Renal cortical epithelial cell (primary cell): Measurements from ENCODE around the gene DUSP28. TPM values are rescaled to one million over a fixed set of nuclear protein-coding genes. Genes with fewer than 3 reads are reported as not detected.

Experiments used
- DNase-seq: peaks from one replicate; pipeline ENCODE4 v3.0.0-alpha.2; 2011; ENCODE audit warnings: low read depth
- total RNA-seq: library from RNA; depleted of rRNA; stranded (reverse); fragments of >200 nt; gene quantifications from 2 replicates; pipeline ENCODE4 v1.2.3, GENCODE V29; 2014

DUSP28 gene
- total RNA-seq, 1 donor from 2014 or later = 3.1 TPM

DNA sequence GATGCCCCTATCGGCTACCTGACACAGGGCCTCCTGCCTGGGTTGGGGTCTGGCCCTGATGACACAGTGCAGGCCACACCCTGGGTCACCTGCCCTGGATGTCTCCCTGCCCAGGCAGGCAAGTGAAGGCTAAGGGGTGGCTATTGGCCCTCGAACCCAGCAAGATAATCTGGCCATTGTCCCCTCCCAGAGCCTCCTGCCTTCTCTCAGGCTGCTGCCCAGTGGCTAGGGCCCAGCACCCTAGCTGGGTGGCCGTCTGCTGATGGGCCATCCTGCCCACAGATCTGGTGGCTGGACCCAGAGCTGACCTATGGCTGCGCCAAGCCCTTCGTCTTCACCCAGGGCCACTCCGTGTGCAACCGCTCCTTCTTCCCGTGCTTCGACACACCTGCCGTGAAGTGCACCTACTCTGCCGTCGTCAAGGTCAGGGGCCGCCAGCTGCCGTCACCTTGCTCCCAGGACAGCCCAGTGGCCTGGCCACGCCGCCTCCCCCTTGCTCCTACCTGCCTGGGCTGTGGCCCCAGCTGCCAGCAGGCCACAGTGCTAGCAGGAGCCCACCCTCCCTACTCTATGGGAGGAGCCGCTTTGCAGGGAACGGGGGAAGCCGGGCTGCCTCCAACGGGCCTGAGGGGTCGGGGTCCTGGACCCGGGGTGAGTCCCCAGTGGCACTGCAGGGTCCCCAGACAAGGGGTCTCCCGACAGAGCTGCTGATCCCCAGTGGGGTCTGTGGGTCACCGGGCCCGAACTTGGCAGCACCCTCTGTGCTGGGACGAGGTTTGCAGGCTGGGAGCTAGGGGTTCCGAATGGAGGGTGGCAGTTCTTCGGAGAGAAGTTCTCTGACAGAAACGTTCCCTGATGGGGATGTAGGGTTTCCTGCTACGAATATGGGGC is 12.2 kb downstream of the DUSP28 start:
- DNase-seq = no peak

DNA sequence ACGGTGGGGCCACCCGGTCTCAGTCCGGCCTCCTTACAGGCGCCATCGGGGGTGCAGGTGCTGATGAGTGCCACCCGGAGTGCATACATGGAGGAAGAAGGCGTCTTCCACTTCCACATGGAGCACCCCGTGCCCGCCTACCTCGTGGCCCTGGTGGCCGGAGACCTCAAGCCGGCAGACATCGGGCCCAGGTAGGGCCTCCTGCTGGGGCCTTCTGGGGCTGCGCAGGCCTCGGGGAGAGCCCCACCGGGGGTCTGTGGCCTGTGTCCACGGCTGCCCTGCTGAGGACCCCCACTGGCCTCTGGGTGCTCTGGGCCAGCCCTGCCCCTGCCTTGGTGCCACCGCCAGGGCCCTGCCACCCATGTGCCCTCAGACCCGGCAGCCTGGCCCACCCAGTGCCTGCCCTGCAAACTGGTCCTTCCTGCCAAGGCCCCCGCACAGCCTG is 12.9 kb downstream of the DUSP28 start:
- no peak for DNase-seq

DNA sequence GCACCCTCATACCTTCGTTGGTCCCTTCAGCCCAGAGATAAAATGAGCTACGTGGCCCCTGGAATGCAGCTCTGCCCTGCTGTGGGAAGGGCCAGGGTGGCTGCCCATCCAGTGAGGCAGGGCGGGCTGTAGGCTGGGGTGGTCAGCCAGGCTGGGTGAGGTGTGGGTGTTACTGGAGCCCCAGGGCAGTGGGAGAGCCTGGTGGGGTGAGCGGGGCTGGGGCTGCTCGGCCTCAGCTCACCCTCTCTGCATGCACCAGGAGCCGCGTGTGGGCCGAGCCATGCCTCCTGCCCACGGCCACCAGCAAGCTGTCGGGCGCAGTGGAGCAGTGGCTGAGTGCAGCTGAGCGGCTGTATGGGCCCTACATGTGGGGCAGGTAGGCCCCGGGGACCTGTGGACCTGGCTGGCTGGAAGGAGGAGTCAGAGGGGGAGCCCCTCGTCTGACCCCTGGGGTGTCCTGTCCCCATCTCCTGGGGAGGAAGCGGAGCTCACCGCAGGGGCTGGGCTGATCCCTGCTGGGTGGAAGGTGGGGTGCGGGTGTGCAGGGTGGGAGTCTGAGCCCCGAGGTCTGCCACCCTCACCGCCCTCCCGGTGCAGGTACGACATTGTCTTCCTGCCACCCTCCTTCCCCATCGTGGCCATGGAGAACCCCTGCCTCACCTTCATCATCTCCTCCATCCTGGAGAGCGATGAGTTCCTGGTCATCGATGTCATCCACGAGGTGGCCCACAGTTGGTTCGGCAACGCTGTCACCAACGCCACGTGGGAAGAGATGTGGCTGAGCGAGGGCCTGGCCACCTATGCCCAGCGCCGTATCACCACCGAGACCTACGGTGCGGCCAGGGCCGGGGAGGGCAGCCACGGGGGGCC is 13.6 kb downstream of the DUSP28 start:
- no peak for DNase-seq

DNA sequence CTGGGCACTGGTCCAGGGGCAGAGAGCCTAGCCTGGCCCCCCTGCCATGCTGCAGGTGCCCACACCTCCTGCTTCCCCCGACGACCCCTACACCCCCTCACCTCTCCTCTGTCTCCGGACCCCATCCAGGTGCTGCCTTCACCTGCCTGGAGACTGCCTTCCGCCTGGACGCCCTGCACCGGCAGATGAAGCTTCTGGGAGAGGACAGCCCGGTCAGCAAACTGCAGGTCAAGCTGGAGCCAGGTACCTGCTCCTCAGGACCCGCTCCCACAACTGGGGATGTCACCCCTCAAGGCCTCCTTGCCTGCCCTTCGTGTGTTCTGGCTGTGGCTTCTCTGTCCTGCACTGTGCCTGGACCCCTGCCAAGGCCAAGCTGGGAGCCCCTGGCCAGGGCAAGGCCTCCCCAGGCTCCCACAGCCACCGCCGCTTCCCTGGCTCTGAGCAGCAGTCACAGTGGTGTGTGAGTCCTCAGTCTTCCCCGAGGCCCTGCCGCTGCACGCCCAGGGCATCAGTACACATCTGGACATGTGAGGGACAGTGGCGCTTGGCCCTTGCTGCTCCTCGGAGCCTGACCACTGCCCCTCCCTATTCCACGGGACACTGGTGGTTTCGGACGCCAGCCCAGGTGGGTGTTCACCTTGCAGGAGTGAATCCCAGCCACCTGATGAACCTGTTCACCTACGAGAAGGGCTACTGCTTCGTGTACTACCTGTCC is 14.4 kb downstream of the DUSP28 start:
- DNase-seq = no peak

DNA sequence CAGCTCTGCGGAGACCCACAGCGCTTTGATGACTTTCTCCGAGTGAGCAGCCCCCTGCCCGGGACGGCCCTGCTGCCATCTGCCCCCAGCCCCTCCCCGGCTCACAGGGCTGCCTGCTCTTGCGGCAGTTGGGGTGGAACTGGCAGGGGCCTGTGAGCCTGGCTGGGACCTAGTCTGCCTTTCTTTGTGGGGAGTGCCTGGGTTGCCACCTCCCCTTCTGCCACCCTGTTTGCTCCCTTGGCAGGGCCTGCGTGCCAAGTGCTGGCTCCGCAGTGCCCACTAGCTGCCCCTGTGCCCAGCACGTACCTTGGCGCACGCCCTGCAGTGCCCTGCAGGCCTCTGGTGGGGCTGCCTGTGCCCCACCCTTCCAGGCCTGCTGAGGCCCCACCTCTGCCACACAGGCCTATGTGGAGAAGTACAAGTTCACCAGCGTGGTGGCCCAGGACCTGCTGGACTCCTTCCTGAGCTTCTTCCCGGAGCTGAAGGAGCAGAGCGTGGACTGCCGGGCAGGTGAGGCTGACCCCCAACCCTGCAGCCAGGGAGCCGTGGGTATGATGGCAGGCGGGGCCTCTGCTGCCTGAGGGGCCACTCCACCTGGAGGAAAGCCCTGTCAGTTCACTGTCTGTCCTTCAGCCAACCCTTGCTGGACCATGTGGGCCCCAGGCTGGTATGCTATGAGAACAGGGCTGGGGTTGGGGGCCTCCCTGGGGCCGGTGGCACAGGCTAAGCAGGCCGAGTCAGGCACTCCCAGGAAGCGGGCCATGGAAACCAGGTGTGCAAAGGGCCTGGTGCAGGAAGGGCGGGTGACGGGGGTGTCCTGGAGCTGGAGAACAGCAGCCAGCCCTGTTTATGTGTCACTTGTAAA is 15.2 kb downstream of the DUSP28 start:
- no peak for DNase-seq

DNA sequence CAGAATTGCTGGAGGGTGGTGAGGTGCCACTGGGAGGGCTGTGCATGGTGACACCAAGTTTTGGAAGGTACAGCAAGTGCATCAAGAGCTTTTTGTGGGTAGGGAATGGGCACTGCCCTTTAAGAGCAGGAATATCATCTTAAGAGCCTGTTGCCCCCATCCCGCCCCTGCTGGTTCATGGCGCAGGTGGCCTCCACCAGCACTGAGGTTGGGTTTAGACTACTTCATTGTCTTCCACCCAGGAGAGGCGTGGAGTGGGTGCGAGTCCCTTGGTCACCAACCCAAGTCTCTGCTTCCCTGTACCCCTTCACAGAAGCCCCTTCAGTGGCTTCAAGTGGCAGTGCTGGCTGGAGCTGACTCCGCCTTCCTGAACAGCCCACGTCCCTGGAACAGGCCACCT is 15.9 kb downstream of the DUSP28 start:
- no peak for DNase-seq

DNA sequence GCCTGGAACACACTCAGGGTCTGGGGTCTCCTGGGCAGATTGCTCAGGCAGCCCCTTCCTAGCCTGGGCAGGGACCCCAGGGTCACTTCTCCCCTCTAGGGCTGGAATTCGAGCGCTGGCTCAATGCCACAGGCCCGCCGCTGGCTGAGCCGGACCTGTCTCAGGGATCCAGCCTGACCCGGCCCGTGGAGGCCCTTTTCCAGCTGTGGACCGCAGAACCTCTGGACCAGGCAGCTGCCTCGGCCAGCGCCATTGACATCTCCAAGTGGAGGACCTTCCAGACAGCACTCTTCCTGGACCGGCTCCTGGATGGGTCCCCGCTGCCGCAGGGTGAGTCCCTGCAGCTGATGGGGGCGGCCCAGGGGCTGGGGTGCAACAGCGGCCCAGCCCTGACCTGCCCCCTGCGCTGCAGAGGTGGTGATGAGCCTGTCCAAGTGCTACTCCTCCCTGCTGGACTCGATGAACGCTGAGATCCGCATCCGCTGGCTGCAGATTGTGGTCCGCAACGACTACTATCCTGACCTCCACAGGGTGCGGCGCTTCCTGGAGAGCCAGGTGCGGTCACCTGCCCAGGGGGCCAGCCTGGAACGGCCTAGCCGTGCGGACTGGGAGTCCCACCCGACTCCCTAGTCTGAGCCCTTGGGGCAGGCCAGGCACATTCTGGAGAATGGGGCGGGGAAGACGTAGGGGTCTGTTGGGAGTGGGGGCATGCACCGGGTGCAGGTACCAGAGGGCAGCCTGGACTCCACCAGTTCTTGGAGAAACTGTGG is 16.5 kb downstream of the DUSP28 start:
- no peak for DNase-seq

DNA sequence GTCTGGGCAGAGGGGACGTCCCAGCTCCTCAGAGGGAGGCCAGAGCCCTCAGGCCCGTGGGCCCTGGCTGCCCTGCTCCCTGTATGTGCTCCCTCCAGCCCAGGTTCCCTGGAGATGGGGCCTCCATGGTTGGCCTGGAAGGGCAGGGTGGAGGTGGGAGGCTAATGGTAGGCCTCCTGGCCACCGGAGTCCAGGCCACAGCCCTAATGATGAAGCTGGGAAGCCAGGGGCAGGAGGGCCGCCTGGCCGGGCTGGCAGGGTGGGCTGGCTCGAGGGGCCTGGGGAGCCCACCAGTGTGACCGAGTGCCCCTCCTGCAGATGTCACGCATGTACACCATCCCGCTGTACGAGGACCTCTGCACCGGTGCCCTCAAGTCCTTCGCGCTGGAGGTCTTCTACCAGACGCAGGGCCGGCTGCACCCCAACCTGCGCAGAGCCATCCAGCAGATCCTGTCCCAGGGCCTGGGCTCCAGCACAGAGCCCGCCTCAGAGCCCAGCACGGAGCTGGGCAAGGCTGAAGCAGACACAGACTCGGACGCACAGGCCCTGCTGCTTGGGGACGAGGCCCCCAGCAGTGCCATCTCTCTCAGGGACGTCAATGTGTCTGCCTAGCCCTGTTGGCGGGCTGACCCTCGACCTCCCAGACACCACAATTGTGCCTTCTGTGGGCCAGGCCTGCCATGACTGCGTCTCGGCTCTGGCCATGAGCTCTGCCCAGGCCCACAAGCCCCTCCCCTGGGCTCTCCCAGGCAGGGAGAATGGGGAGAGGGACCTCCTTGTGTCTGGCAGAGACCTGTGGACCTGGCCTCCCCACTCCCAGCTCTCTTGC is 17.3 kb downstream of the DUSP28 start:
- DNase-seq = no peak

DNA sequence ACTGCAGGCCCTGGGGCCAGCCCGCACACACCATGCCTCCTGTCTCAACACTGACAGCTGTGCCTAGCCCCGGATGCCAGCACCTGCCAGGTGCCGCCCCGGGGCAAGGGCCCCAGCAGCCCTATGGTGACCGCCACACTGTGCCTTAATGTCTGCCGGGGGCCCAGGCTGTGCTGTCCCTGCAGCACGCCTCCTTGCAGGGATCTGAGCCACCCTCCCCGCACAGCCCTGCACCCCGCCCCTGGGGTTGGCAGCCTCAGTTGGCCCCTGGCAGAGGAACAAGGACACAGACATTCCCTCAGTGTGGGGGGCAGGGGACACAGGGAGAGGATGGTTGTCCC is 17.9 kb downstream of the DUSP28 start:
- no peak for DNase-seq

DNA sequence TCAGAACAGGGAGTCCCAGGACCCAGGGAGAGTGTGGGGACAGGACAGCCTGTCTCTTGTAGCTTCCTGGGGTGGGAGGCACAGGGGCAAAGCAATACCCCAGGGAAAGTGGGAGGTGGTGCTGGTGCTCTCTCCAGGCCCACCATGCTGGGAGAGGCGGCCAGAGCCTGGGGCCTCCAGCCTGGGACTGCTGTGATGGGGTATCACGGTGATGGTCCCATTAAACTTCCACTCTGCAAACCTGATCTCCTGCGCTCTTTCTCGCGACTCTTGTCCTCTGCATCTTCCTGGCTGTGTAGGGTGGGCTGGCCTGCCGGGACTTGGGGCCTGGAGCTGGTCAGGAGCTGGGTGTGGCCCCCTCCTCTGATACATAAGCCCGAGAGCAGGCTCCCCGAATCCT is 18.3 kb downstream of the DUSP28 start:
- DNase-seq = no peak

DNA sequence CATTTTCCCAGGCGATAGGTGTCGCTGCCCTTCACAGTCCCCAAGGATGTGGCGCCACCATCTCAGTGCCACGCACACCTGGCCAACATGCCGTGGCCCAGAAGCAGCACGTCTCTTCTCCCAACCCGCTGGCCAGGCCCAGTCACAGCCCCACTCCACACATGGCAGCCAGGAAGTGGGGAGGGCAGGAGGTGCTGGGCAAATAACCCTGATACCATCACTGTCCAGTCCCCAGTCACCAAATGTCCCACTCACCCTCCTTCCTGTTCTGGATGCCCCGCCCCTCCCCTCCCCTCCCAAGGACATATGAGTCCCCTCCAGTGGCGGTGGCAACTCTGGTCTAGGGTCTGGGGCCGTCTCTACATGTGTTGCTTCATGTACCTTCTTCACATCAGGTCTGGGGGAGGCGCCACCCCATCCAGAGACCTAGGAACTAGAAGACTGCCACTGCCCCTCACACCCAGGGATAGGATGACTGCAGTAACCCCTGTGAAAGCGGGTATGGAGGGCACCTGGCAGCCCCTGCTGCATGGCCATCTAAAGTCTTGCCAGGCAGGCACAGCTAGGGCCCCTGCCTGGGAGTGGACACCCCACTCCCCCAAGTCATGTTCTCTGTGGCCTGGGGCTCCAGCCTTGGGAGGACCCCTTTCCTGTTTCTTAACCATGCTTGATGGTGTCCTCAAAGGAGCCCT is 19.1 kb downstream of the DUSP28 start:
- DNase-seq = no peak

DNA sequence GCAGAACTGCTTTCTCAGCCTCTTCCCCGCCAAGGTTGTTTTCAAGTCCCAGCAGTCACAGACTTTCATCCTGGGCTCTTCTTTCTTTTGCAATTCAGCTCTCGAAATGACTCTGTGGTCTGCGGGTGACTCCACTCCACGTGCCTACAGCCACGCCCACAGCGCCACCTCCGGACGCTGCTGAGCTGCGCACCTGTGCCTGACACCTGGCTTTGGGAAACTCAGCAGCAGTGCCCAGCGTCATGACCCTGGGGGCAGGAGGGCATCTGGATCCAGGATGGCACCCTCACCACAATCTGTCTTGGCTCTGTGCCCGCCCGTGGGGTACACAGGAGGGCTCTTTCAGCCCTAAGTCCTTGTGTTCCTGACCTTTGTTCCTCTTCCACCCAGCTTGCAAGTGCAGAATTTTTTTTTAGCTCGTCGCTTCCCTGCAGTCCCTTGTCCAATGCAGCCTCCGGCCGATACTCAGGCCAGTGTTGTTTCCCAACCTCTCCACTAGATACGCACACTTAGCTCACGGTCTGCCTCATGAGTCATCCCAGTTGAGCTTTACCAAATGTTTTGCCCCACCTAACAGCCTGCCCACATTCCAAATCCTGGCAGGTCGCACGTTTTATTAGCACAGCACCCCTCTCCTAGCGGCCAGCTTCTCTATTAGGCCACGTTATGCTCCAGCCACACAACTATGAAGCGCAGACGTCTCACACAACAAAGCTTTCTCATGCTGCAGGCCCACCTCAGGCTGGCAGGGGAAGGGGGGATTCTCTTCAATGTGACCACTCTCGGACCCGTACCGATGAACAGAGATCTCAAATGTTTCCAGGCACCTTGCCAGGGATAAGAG is 19.8 kb downstream of the DUSP28 start:
- peak; percentile 89 for DNase-seq

DNA sequence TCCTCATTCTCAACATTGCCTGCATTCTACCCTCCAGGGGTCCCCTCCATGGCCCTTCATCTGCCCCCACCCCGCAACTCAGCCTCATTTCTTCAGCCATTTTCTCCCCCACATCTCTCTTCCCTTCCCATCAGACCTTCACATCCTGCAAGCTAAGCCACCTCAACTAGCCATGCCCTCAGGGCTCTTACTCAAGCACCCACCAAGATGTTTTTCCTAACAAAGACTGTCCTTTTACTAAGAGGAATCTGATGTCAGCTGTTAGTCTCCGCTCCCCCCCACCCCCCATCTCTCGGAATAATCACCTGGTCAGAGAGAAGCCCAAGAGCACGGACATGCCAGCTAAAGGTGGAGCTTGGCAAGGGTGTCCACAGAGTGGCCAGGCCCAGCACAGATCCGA is 21.7 kb downstream of the DUSP28 start:
- no peak for DNase-seq

DNA sequence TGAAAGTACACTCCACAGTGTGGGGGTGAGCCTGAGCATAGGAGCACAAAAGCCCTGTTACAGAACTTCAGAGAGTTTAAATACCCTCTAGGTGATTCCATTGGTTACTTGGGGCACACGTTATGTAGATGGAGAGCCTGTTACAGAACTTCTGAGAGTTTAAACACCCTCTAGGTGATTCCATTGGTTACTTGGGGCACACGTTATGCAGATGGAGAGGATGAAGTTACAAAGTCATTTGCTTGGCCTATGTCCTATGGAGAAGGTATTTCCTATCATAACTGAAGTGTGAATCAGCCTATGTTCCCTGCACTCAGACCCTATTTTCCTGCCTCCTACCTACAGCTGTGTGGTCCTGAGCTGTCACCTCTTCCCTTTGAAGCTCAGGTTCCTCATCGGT is 22.6 kb downstream of the DUSP28 start:
- DNase-seq = no peak

DNA sequence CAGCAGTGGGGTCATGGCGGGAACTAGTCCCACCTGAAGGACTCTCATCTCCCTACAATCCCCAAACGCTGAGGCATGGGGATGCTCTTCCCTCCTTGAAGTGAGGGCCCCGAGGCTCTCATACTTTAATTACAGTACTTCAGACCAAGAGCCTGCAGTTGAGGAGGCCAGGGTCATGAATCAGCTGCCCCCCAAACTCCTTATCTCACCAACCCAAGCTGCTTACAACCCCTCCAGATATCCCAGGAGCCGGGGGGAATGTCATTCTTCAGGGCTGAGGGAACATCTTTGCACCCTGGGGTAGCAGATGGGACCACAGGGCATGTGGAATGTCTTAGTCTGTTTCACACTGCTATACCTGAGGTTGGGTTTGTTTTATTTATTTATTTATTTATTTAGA is 23.6 kb downstream of the DUSP28 start:
- no peak for DNase-seq

DNA sequence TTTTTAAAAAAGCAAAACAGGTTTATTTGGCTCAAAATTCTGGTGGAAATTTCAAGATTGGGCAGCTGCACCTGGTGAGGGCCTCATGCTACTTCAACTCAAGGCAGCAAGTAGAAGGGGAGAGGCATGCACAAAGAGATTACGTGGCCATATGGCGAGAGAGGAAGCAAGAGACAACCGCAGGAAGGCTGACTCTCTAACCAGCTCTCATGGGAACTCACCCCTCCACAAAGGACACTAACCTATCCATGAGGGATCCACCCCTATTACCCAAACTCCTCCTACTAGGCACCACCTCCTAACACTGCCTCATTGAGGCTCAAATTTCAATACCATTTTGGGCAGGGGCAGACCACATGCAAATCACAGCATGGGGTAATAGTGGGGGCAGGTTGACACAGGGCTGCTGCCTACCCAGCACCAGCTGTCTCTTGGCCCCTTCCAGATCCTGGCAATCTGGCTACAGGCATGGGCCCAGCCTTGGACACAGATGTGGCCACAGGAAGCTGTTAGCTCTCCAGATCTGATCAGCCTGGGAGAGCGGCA is 24.4 kb downstream of the DUSP28 start:
- DNase-seq = no peak

DNA sequence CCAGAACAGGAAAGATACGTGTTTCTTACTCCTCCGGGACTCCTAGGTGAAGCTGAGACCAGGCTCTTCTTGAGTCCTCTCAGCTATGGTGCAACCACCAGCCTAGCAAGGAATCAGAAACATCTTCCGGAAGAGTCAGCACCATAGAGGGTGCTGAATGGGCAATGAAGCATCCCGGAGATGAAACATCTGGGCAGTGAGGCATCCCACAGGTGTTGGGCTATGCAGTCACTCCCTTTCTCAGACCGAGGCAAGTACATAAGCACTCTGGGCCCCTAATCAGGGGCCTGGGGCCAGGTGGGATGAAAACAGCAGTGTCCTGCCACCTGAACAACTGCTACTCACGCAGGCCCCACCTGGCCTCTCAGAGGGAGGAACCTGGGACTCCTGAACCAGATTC is 24.9 kb downstream of the DUSP28 start:
- DNase-seq = no peak

DNA sequence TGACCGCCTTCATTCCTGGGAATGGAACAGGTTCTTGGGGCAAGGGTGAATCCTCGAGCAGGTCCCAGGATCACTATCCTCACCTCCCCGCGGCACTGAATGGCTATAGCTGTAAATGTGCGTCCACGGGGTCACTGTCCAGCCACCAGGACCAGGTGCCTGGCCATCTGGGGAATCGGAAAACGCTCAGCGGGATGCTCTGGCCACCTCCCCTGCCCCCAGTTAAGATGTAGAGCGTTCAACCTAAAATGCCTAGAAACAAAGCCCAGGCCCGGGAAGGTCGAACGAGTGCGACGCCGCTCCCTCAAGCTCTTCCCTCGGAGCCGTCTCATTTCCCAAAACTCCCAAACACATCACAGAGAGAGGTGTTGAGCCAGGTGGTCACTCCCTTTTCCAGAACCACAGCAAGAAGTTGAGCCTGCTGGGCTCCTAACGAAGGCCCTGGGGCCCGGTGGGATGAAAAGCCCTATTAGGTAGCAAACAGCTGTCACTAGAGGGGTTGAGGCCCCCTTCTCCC is 25.6 kb downstream of the DUSP28 start:
- DNase-seq = no peak
